Urinary bladder (tissue), 4 donors: ENCODE measurements around the gene SH2B3. TPM values are rescaled to one million over a fixed set of nuclear protein-coding genes. Genes with fewer than 3 reads are reported as not detected.
A peak's percentile ranks its signal among the peaks of the same experiment; 100 is the strongest.
"Not testable (repeated sequence)": the region's sequence is repeated elsewhere in the genome, so short reads cannot be mapped to it uniquely, and the experiment has no call there.

Source experiments
- DNase-seq: peaks from one replicate; pipeline ENCODE4 v3.0.0-alpha.2; 2015; ENCODE audit errors: extremely low spot score
- H3K27ac ChIP-seq: one replicate; pipeline ENCODE4 v1.5.1; 2013; ENCODE audit warnings: low read depth, mild to moderate bottlenecking, moderate library complexity
- H3K36me3 ChIP-seq: one replicate; pipeline ENCODE4 v1.6.1; 2013; ENCODE audit warnings: mild to moderate bottlenecking, moderate library complexity; ENCODE audit not compliant: insufficient read depth
- H3K4me1 ChIP-seq: one replicate; pipeline ENCODE4 v1.6.1; 2013; ENCODE audit warnings: mild to moderate bottlenecking, moderate library complexity; ENCODE audit not compliant: insufficient read depth
- H3K4me3 ChIP-seq: one replicate; pipeline ENCODE4 v1.5.1; 2013; ENCODE audit warnings: low read depth, low read length
- WGBS: extraction: QIAGEN DNeasy Blood & Tissue Kit; methylation state at CpG from one replicate; pipeline ENCODE4 v1.1.7; 2013; 5-methylcytosine and 5-hydroxymethylcytosine counted together
- polyA plus RNA-seq: library from polyadenylated mRNA; stranded (reverse); fragments of 200-250 nt; gene quantifications from one replicate; pipeline ENCODE4 v1.2.3, GENCODE V29; 2013
- total RNA-seq: library from RNA; depleted of rRNA; stranded (reverse); fragments of >200 nt; gene quantifications from one replicate; pipeline ENCODE4 v1.2.3, GENCODE V29; 2014
- donor health status: healthy with polysubstance abuse.
- donor health status: healthy.

SH2B3 gene
- total and polyA plus RNA-seq, 2 donors: 12.8 to 15.3 TPM

DNA sequence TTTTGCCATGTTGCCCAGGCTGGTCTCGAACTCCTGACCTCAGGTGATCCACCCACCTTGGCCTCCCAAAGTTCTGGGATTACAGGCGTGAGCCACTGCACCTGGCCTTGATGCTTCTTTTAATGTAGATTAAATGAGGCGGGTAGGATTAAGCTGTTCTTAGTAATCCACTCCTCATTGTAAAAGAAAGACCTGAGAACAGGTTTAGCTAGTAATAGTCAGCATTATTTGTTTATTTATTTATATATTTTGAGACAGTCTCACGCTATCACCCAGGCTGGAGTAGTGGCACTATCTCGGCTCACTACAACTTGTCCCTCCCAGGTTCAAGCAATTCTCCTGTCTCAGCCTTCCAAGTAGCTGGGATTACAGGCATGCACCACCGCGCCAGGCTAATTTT, 9.5 kb upstream of the SH2B3 start:
- not testable (repeated sequence) for H3K36me3 ChIP-seq, DNase-seq, H3K27ac ChIP-seq, H3K4me3 ChIP-seq, H3K4me1 ChIP-seq
- 88% methylated on average over 7 of the region's 7 CpGs for WGBS

DNA sequence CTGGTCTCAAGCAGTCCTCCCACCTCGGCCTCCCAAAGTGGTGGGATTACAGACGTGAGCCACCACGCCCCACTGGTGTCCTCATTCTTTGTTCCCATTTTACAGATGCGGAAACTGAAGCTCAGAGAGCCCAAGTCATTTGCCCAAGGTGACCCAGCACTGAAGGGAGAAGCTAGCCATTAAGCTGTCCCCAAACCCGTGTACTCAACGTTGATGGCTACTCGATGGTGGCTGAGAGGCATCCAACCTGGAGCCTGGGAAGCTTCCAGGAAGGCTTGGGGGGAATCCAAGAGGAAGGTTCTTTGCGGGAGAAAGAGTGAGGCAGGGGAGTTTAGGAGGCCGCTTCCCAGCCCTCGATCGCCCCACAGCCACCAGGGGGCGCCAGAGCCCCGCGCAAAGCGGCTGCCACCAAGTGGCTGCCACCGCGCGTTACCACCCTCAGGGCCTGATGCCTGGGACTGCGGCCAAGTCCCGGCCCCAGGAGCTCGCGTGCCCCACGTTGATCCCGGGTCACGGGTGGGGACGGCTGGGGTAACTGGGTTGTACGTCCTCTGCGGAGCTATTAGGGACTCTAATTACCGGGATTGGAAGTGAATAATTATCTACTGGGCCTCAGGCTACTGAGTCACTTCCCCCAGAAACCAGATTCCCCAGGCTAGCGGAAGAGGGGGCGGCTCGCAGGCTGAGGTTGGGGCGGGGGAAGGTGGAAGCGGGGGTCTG, 8.8 kb upstream of the SH2B3 start:
- no peak for DNase-seq
- Histone ChIP-seq H3K4me3 (no peak overlapping the region), H3K27ac (no peak overlapping the region), H3K36me3 (no peaks in the 10 kb centered on the region), H3K4me1 (no peaks in the 10 kb centered on the region)
- WGBS: 8% methylated on average over 34 of the region's 34 CpGs

DNA sequence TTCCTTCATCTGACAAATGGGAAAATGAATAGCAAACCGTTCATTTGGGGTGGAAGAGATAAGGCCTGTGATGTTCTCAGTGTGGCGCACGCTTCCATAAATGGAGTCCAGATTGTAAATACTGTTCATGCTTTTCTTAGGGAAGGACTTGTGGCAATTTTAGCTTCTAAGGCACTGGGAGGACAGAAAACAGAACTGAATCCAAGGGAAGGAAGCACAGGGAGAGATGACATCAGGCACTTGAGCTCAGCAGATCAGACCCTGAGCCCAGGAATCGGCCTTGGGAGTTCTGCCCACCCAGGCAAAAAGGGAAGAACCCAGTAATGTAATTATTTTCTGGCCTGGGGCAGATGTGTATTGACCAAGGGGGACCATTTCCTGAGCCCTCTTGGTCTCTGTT, 7.2 kb upstream of the SH2B3 start:
- H3K4me3 ChIP-seq: no peak overlapping the region
- DNase-seq: no peak
- WGBS: 47% methylated on average over 4 of the region's 4 CpGs
- H3K4me1 ChIP-seq: no peaks in the 10 kb centered on the region
- H3K27ac ChIP-seq: no peak overlapping the region
- H3K36me3 ChIP-seq: no peaks in the 10 kb centered on the region

DNA sequence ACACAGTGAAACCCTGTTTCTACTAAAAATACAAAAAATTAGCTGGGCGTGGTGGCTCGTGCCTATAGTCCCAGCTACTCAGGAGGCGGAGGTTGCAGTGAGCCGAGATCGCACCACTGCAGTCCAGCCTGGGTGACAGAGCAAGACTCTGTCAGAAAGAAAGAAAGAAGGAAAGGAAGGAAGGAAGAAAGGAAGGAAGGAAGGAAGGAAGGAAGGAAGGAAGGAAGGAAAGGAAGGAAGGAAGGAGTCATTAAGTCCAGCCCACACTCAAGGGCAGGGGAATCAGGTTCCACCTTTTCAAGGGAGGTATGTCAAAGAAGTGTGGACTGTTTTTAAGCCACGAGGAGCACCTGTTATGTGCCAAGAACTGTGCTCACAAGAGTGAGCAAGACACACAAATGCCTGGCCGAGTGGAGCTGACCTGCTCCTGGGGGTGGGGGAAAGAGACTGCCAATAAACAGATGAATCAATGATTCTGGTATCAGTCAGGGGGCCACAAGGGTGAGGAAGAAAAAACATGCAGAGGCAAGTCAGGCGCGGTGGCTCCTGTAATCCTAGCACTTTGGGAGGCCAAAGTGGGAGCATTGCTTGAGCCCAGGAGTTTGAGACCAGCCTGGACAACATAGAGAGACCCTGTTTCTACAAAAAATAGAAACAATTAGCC, 5.8 kb upstream of the SH2B3 start:
- H3K4me3 ChIP-seq, H3K4me1 ChIP-seq, H3K27ac ChIP-seq, H3K36me3 ChIP-seq, DNase-seq: not testable (repeated sequence)
- 89% methylated on average over 9 of the region's 9 CpGs for WGBS

DNA sequence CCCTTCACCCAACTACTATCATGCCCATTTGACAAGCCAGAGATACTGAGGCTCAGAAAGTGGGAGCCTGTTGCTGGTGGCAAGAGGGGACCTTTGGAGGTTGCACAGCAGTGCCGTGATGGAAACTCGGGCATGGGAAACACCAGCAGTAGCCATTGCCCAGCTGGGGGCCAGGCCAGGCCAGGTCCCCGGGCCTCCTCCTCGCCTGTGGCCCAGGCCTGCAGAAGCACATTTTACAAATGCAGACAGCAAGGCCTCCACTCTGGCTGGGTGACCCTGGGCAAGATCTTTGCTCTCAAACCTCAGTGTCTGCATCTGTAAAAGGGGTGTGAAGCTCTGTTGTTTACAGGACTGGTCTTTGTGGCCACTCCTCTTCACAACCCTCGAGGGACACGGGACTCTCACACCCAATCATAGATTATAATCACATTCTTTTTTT, 4.5 kb upstream of the SH2B3 start:
- Histone ChIP-seq H3K4me3 (no peak overlapping the region), H3K4me1 (no peaks in the 10 kb centered on the region), H3K36me3 (no peaks in the 10 kb centered on the region), H3K27ac (no peak overlapping the region)
- 93% methylated on average over 6 of the region's 6 CpGs for whole genome bisulfite sequencing
- no peak for DNase-seq

DNA sequence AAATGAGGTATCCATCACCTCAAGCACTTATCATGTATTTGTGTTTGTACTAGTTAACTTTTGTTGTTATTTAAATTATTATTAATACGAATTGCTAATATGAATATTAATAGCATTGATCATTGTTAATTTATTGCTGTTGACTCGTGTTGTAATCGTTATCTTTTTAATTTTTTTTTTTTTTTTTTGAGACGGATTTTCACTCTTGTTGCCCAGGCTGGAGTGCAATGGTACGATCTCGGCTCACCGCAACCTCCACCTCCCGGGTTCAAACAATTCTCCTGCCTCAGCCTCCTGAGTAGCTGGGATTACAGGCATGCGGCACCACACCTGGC, 3.3 kb upstream of the SH2B3 start:
- not testable (repeated sequence) for H3K36me3 ChIP-seq, DNase-seq, H3K27ac ChIP-seq, H3K4me1 ChIP-seq, H3K4me3 ChIP-seq
- WGBS: 86% methylated on average over 9 of the region's 9 CpGs

DNA sequence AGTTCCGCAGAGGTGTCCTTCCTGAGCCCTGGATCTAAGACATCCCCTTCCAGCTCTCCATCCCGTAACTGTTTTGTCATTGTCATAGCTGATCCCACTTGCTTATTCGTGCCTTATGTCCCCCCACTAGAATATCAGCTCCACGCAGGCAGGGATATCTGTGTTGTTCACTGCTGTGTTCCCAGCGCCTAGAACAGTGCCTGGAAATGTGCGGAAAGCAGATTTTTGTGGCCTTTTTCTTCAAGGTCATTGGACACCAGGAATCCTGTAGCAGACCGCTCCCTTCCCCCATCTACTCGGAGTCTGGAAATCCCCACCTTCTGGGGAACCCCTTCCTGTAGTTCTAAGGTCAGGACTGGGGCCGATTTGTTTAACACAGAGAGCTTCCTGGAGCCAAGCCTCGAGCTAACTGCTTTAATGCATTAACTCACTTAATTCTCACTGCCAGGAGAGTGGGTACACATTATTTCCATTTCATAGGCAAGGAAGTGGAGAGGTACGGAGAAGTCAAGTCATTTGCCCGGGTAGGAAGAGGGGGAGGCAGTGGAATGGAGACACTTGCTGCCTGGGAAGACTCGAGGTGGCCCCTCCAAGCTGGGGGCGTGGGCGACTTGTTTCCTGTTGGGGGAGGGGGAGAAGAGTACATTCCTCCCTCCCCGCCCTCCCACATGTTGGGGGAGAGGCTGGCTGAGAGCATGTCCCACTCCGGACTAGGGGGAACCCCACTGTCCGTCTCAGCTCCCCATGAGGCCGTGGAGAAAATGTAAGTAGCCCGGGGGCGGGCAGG, 1.2 kb upstream of the SH2B3 start:
- 43% methylated on average over 21 of the region's 21 CpGs for WGBS
- Histone ChIP-seq H3K36me3 (no peaks in the 10 kb centered on the region), H3K4me1 (no peaks in the 10 kb centered on the region), H3K27ac (no peak overlapping the region), H3K4me3 (peak overlapping the region; percentile 83)
- no peak for DNase-seq

DNA sequence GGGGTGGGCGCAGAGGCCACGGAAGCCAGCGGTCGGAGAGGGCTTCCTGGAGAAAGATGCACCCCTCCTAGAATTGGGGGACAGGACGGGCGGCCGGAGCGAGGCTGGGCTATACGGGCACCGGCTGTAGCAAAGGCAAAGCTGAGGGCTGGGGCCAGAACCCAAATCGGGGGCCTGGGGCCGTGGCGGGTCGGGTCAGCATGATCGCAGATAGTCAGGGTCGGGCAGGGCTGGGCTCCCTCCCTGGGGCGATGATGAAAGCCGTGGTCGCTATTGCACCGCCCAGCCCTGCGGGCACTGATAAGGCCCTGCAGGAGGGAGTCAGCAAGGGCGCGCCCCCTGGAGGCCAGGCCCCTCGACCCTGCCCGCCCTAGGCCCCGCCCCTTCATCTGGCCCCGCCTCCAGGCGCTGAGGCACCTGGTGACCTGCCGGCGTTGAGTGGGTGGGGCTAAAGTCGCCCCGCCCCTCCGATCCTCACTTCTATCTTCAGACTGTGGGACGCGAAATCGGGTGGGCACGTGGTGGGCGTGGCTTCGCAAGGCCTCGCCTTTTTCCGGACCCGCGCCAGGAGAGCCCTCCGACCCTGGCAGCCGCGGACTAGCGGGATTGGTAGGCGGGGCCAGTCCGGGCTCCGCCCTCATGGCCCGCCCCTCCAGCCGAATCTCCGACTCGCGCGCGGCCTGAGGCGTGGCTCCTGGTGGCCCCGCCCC, 419 bp upstream of the SH2B3 start:
- under 1% methylated on average over 59 of the region's 59 CpGs for WGBS
- Histone ChIP-seq H3K4me1 (no peaks in the 10 kb centered on the region), H3K36me3 (no peaks in the 10 kb centered on the region), H3K4me3 (peak overlapping the region; percentile 83), H3K27ac (no peak overlapping the region)
- DNase-seq: peak; percentile 59

DNA sequence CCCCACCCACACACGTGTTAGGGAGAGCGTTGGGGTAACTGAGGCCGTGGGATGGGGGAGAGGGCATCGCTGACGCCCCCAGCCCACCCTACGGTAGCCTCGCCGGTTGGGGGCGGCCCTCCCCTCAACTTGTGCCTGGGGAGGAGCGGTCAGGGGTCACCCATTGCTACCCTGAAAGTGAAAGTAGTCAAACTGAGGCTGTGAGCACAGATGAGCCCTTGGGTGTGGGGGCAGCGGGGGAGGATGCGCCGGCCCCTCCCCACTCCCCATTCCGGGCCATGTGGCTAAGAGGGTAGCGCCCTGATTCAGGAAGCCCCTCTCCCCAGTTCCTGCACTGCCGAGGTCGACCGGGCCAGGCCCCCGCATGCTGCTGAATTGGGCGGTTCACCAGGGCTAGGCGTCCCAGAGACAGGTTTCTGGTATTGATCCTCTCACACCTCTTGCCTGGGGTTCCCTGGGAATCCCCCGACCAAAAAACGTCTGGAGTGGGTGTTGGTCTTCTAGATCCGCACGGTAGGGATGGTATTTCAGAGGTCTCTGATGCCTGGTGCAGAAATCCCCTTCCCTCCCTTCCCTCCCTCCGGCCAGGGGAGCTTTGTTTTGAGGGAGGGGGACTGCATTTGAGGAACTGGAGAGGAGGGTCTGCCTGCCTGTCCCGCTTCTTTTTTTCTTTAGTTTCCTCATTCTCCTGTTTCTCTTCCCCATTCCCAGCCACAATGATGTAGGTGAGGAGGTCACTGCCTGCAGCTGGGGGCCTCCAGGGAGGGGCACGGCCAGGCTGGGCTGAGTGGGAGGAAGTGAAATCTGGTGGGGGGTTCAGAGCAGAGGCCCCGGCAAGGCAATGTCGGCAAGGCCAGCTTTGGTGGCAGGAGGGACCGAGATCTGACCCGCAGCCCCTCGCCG, 1.0 kb downstream of the SH2B3 start:
- no peak for DNase-seq

DNA sequence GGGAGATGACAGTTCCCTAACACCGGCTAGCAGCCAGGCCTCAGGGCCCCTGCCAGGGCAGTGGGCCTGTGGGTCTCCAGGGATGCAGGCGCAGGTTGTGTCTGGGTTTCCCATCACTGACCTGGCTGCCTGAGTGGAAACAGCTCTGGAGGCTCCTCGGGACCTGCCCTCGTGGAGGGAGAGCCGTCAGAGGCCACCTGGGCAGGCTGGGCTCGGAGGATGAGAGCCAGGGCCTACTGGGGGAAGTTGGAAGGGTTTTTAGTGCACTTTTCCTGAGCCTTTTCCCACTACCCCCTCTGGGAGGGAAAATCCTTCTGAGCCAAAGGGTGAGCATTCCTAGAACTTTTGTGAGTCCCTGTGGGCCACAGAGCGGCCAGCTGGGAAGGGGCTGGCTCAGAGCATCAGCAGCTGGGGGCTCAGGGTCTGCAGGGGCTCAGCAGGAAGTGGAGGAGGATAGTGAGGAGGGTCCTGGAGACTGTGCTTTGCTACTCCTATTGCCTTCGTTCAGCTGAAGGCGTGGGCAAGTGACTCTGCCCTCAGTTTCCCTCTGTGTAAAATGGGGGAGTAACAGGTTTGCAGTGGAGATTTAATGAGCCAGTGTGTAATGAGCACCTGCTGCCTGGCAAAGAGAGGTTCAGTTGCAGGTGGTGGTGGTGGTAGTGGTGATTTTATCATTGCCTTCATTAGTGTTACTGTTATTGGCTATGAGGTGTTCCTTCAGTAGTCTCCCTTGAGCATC, 1.8 kb downstream of the SH2B3 start:
- H3K27ac ChIP-seq: no peak overlapping the region
- no peaks in the 10 kb centered on the region for H3K4me1 ChIP-seq
- H3K4me3 ChIP-seq: peak overlapping the region; percentile 83

More for the DNA sequence above, 1.0 kb downstream of the SH2B3 start:
- WGBS: 17% methylated on average over 34 of the region's 34 CpGs
- Histone ChIP-seq H3K4me3 (peak overlapping the region; percentile 83), H3K36me3 (no peaks in the 10 kb centered on the region), H3K4me1 (no peaks in the 10 kb centered on the region), H3K27ac (peak overlapping the region; percentile 31)

DNA sequence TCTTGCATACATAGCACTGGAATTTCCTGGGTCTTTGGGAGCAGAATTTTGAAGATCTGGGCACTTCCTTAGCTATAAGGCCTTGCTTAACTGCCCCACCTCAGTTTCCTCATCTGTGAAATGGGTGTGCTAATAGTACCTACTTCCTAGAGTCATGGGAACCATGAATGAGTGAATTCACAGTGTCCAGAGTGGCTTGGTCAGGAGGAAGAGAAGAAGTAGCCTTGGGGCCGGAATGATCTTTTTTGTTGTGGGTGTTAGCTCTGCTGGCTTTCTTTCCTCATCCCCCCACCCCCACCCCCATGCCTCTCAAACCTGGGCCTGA, 2.4 kb downstream of the SH2B3 start:
- Histone ChIP-seq H3K4me1 (no peaks in the 10 kb centered on the region), H3K36me3 (no peaks in the 10 kb centered on the region), H3K4me3 (no peak overlapping the region), H3K27ac (no peak overlapping the region)
- 77% methylated on average over 1 of the region's 1 CpG for WGBS
- no peak for DNase-seq

More for the DNA sequence above, 1.8 kb downstream of the SH2B3 start:
- 62% methylated on average over 9 of the region's 9 CpGs for WGBS
- H3K36me3 ChIP-seq: no peaks in the 10 kb centered on the region
- DNase-seq: no peak

DNA sequence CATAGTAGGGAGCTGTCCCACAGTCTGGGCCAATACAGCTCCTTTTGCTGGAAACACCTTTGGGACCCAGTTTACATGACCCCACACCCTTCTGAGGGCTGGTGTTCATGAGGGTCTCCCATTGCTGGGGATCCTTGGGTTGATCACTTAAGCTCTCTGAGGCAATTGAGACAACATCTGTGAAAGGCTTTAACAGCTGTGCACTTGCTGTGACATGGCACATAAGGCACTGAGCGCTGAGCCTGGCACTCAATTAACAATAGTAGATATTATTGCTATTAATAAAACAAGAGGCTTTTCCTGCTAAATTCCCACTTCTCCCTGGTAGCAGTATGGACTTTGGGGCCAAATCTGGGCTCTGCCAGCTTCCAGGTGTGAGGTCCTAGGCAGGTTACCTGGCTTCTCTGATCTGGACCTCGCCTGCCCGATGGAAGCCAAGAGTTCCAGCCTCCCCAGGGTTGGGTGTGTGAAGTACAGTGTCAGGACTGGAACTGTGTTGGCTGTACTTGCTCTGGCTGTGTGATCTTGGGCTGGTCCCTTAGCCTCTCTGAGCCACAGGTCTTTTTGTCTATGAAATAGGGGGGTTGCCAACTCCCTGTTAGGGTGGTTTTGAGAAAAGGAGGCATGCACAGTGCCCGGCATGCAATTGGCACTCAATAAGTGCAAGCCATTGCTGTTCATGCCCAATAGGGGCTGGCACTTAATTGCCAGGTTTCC, 3.1 kb downstream of the SH2B3 start:
- 89% methylated on average over 4 of the region's 4 CpGs for WGBS
- no peaks in the 10 kb centered on the region for H3K4me1 ChIP-seq
- no peak overlapping the region for H3K4me3 ChIP-seq
- no peak for DNase-seq
- H3K27ac ChIP-seq: no peak overlapping the region
- H3K36me3 ChIP-seq: no peaks in the 10 kb centered on the region
